Measurements from ENCODE around the gene PRKG1. TPM values are rescaled to one million over a fixed set of nuclear protein-coding genes. Genes with fewer than 3 reads are reported as not detected.

Gene PRKG1
- total RNA-seq, 1 donor from 2014 or later, result 17.9 TPM

DNA sequence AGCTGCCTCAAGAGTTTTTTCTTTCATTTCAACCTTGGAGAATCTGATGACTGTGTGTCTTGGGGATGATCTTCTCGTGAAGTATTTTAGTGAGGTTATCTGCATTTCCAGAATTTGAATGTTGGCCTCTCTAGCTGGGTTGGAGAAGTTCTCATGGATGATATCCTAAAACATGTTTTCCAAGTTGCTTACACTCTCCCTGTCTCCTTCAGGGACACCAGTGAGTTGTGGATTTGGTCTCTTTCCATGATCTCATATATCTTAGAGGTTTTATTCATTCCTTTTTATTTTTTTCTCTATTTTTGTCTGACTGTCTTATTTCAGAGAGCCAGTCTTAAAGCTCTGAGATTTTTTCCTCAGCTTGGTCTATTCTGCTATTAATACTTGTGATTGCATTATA, 907.4 kb downstream of the PRKG1 start:
- Histone ChIP-seq H3K4me1 (no peaks in the 10 kb centered on the region), H3K27ac (no peak overlapping the region), H3K9me3 (no peaks in the 10 kb centered on the region), H3K27me3 (no peaks in the 10 kb centered on the region), H3K4me3 (no peak overlapping the region), H3K36me3 (no peaks in the 10 kb centered on the region)
- no peak for TF ChIP-seq POLR2A (IDR thresholded peaks at IDR 0.05)
- TF ChIP-seq, protein P1, sequence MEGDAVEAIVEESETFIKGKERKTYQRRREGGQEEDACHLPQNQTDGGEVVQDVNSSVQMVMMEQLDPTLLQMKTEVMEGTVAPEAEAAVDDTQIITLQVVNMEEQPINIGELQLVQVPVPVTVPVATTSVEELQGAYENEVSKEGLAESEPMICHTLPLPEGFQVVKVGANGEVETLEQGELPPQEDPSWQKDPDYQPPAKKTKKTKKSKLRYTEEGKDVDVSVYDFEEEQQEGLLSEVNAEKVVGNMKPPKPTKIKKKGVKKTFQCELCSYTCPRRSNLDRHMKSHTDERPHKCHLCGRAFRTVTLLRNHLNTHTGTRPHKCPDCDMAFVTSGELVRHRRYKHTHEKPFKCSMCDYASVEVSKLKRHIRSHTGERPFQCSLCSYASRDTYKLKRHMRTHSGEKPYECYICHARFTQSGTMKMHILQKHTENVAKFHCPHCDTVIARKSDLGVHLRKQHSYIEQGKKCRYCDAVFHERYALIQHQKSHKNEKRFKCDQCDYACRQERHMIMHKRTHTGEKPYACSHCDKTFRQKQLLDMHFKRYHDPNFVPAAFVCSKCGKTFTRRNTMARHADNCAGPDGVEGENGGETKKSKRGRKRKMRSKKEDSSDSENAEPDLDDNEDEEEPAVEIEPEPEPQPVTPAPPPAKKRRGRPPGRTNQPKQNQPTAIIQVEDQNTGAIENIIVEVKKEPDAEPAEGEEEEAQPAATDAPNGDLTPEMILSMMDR (IDR thresholded peaks at IDR 0.05), result no peak
- TF ChIP-seq POLR2AphosphoS5 (IDR thresholded peaks at IDR 0.05; ENCODE audit: insufficient read depth in 1 of 2, low read depth in 1 of 2), result no peak
- no peak for DNase-seq (ENCODE audit: extremely low spot score in 2 of 2)
- intact Hi-C loops (cut with DNase I), result no loop called here

DNA sequence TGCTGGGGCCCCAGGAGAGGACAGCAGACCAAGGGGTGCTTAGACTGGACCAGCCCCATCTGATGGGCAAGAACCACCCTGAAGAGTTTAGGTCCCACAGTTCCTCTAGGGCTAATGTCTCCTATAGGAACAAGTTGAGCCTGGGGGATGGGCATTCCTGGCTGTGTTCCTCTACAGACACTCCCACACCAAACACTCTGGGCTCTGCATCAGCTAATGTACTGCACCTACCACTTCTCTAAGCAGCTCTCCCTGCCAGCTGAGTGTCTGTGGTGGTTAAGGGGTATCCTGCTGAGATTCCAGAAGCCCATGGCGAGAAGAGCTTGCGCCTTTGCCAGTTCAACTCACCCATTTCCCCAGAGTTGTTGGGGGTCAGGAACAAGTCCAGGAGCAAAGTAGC, 909.2 kb downstream of the PRKG1 start:
- Histone ChIP-seq H3K9me3 (no peaks in the 10 kb centered on the region), H3K36me3 (no peaks in the 10 kb centered on the region), H3K4me3 (no peak overlapping the region), H3K4me1 (no peaks in the 10 kb centered on the region), H3K27ac (no peak overlapping the region), H3K27me3 (no peaks in the 10 kb centered on the region)
- no peak for TF ChIP-seq POLR2AphosphoS5 (IDR thresholded peaks at IDR 0.05; ENCODE audit: insufficient read depth in 1 of 2, low read depth in 1 of 2)
- TF ChIP-seq, protein P1 (IDR thresholded peaks at IDR 0.05), result no peak
- no peak for TF ChIP-seq POLR2A (IDR thresholded peaks at IDR 0.05)
- DNase-seq (ENCODE audit: extremely low spot score in 2 of 2), result no peak
- intact Hi-C loops (cut with DNase I), result no loop called here

DNA sequence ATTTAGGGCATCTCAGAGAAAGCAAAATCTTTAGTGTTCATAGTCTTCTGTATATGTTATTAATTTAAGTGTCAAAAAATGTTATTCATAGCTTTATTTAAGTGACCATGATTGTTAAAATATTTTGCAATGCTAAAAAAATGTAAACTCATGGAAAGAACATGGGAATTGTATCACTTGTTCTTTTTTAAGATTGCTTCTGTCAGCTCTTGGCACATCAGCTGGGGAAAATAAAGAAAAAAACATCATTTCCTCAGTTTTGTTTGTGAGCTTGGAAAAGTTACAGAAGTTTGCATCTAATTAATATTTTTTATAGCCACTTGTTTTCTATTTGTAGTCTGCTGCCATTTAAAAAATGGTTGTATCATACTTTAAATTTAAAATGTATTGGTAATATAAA, 911.0 kb downstream of the PRKG1 start:
- TF ChIP-seq, protein P1 (IDR thresholded peaks at IDR 0.05), result no peak
- TF ChIP-seq POLR2AphosphoS5 (IDR thresholded peaks at IDR 0.05; ENCODE audit: insufficient read depth in 1 of 2, low read depth in 1 of 2) (no peak), POLR2A (IDR thresholded peaks at IDR 0.05) (no peak)
- no peaks in the 10 kb centered on the region for H3K27me3 ChIP-seq
- H3K36me3 ChIP-seq, result no peaks in the 10 kb centered on the region
- no peak overlapping the region for H3K4me3 ChIP-seq
- no peaks in the 10 kb centered on the region for H3K4me1 ChIP-seq
- intact Hi-C loops (cut with DNase I), result no loop called here
- H3K27ac ChIP-seq, result no peak overlapping the region
- H3K9me3 ChIP-seq, result no peaks in the 10 kb centered on the region
- DNase-seq (ENCODE audit: extremely low spot score in 2 of 2), result no peak

DNA sequence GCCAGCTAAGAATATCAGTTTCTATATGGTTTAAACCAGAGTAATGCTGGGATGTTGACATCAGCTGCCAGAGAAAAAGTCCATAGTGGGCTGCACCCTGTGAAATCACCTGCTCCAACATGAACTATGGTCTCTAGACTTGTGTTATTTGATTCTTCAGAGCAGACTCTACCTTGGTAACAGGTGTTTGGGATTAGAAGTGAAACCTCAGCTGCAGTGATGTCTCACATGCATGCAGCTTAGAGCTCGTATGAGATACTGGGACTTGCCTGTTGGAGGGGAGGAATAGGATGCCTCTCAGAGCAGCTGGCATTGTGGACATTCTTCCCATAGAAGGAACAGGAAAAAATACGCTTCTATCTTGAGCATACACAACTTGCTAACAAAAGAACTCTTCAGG, 912.2 kb downstream of the PRKG1 start:
- no peaks in the 10 kb centered on the region for H3K4me1 ChIP-seq
- H3K4me3 ChIP-seq, result no peak overlapping the region
- no peaks in the 10 kb centered on the region for H3K36me3 ChIP-seq
- no peaks in the 10 kb centered on the region for H3K9me3 ChIP-seq
- no peak for DNase-seq (ENCODE audit: extremely low spot score in 2 of 2)
- H3K27me3 ChIP-seq, result no peaks in the 10 kb centered on the region
- no peak overlapping the region for H3K27ac ChIP-seq
- TF ChIP-seq POLR2AphosphoS5 (IDR thresholded peaks at IDR 0.05; ENCODE audit: insufficient read depth in 1 of 2, low read depth in 1 of 2), result no peak
- TF ChIP-seq POLR2A (IDR thresholded peaks at IDR 0.05), result no peak
- intact Hi-C loops (cut with DNase I), result no loop called here

DNA sequence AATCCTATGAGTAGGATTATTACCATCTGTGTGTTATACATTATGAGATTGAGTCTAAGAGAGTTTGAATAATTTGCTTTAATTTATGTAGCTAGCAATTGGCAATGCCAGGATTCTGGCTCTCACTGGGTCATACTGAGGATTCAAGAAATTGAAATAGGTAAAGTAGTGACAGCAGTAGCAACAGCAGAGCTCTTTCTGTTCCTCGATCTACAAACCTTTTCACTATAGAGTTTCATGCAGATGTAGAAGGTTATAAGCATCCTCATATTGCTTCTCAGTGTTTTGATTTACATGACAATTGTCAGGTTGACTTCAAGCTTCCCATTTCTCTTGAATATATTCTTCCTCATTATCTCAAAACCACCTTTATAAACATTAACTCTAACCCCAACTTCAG, 919.2 kb downstream of the PRKG1 start:
- no peaks in the 10 kb centered on the region for H3K27me3 ChIP-seq
- H3K4me1 ChIP-seq, result no peaks in the 10 kb centered on the region
- DNase-seq (ENCODE audit: extremely low spot score in 2 of 2), result no peak
- H3K27ac ChIP-seq, result no peak overlapping the region
- TF ChIP-seq POLR2A (IDR thresholded peaks at IDR 0.05) (no peak), POLR2AphosphoS5 (IDR thresholded peaks at IDR 0.05; ENCODE audit: insufficient read depth in 1 of 2, low read depth in 1 of 2) (no peak)
- TF ChIP-seq, protein P1 (IDR thresholded peaks at IDR 0.05), result no peak
- no peaks in the 10 kb centered on the region for H3K36me3 ChIP-seq
- no peaks in the 10 kb centered on the region for H3K9me3 ChIP-seq
- H3K4me3 ChIP-seq, result no peak overlapping the region
- intact Hi-C loops (cut with DNase I), result no loop called here
